Activated T-helper 1 cell treated with anti-CD3 and anti-CD28 coated beads, Interleukin-12 subunit alpha, Interleukin-12 subunit beta, Interleukin-2, Interleukin-4 antibody, amounts not matched to agents 30 ng/mL and 10 ng/mL and 1 ng/mL, durations not matched to agents 14 hours and 24 hours and 36 hours (primary cell): Measurements from ENCODE around the gene BTG1. TPM values are rescaled to one million over a fixed set of nuclear protein-coding genes. Genes with fewer than 3 reads are reported as not detected.

ENCODE experiments used
- DNase-seq: peaks from one replicate; pipeline ENCODE4 v3.0.0; 2021; ENCODE audit warnings: low spot score
- H3K27ac Mint-ChIP-seq: one replicate; pipeline ENCODE4 v1.8.0; 2021; ENCODE audit warnings: mild to moderate bottlenecking, mixed read lengths
- H3K27me3 Mint-ChIP-seq: one replicate; pipeline ENCODE4 v1.8.0; 2022; ENCODE audit warnings: mild to moderate bottlenecking, moderate library complexity, mixed read lengths; ENCODE audit not compliant: insufficient read depth
- H3K36me3 Mint-ChIP-seq: one replicate; pipeline ENCODE4 v1.8.0; 2021; ENCODE audit warnings: low read depth, mixed read lengths
- H3K4me1 Mint-ChIP-seq: one replicate; pipeline ENCODE4 v1.8.0; 2021; ENCODE audit warnings: low read depth, mixed read lengths
- H3K4me3 Mint-ChIP-seq: one replicate; pipeline ENCODE4 v1.8.0; 2021; ENCODE audit warnings: mild to moderate bottlenecking, moderate library complexity, mixed read lengths
- H3K9me3 Mint-ChIP-seq: one replicate; pipeline ENCODE4 v1.8.0; 2021; ENCODE audit warnings: mixed read lengths
- intact Hi-C: fragments of 100-400 bp; cut with micrococcal nuclease; formaldehyde crosslinking; loops from one replicate; pipeline ENCODE4 v1.15.1; 2024
- total RNA-seq: library from RNA; stranded (reverse); gene quantifications from 2 replicates; pipeline ENCODE4 v1.2.3, GENCODE V29; 2022

The BTG1 gene
- total RNA-seq, 1 donor from 2014 or later, result 87.9 TPM

GRCh38 chr12:92170050-92170449 is 24.4 kb upstream of the BTG1 start:
- Mint-ChIP-seq H3K4me3 (no peak overlapping the region), H3K4me1 (peaks cover 15% of the 10 kb centered on the region), H3K9me3 (no peaks in the 10 kb centered on the region), H3K27me3 (peaks cover 2% of the 10 kb centered on the region), H3K27ac (no peak overlapping the region), H3K36me3 (peaks cover 1% of the 10 kb centered on the region)
- intact Hi-C loops, result no loop called here
- DNase-seq, result no peak

- Mint-ChIP-seq H3K4me1 (peaks cover 14% of the 10 kb centered on the region), H3K27me3 (peaks cover 2% of the 10 kb centered on the region), H3K4me3 (no peak overlapping the region), H3K36me3 (peaks cover 2% of the 10 kb centered on the region), H3K9me3 (no peaks in the 10 kb centered on the region), H3K27ac (no peak overlapping the region)
- intact Hi-C loops, result no loop called here
- no peak for DNase-seq
Measured at GRCh38 chr12:92167075-92167474, 21.4 kb upstream of the BTG1 start.

GRCh38 chr12:92164712-92165111 is 19.1 kb upstream of the BTG1 start:
- H3K36me3 Mint-ChIP-seq, result peaks cover 1% of the 10 kb centered on the region
- no peak overlapping the region for H3K4me3 Mint-ChIP-seq
- no peak for DNase-seq
- peaks cover 2% of the 10 kb centered on the region for H3K27me3 Mint-ChIP-seq
- H3K4me1 Mint-ChIP-seq, result peaks cover 13% of the 10 kb centered on the region
- intact Hi-C loops, result no loop called here
- no peaks in the 10 kb centered on the region for H3K9me3 Mint-ChIP-seq
- H3K27ac Mint-ChIP-seq, result no peak overlapping the region

- H3K36me3 Mint-ChIP-seq, result peaks cover 4% of the 10 kb centered on the region
- DNase-seq, result no peak
- peaks cover 30% of the 10 kb centered on the region for H3K4me1 Mint-ChIP-seq
- H3K27me3 Mint-ChIP-seq, result peaks cover 2% of the 10 kb centered on the region
- no peak overlapping the region for H3K4me3 Mint-ChIP-seq
- intact Hi-C loops, result no loop called here
- no peaks in the 10 kb centered on the region for H3K9me3 Mint-ChIP-seq
- H3K27ac Mint-ChIP-seq, result no peak overlapping the region
Measured at GRCh38 chr12:92162079-92162478, 16.4 kb upstream of the BTG1 start.

- Mint-ChIP-seq H3K4me3 (peak overlapping the region; percentile 26), H3K4me1 (peaks cover 42% of the 10 kb centered on the region), H3K27me3 (no peaks in the 10 kb centered on the region), H3K36me3 (peaks cover 7% of the 10 kb centered on the region), H3K9me3 (no peaks in the 10 kb centered on the region), H3K27ac (peak overlapping the region; percentile 44)
- DNase-seq, result no peak
- intact Hi-C loops, result no loop called here
Measured at GRCh38 chr12:92158796-92159439, 13.3 kb upstream of the BTG1 start.

- Mint-ChIP-seq H3K9me3 (no peaks in the 10 kb centered on the region), H3K36me3 (peaks cover 9% of the 10 kb centered on the region), H3K27ac (no peak overlapping the region), H3K4me1 (peaks cover 35% of the 10 kb centered on the region), H3K4me3 (no peak overlapping the region), H3K27me3 (no peaks in the 10 kb centered on the region)
- intact Hi-C loops, result no loop called here
- no peak for DNase-seq
Measured at GRCh38 chr12:92156704-92157395, 11.2 kb upstream of the BTG1 start.

GRCh38 chr12:92156139-92156538 is 10.5 kb upstream of the BTG1 start:
- no peak for DNase-seq
- peaks cover 35% of the 10 kb centered on the region for H3K4me1 Mint-ChIP-seq
- H3K27me3 Mint-ChIP-seq, result no peaks in the 10 kb centered on the region
- H3K27ac Mint-ChIP-seq, result no peak overlapping the region
- H3K36me3 Mint-ChIP-seq, result peaks cover 10% of the 10 kb centered on the region
- no peaks in the 10 kb centered on the region for H3K9me3 Mint-ChIP-seq
- intact Hi-C loops, result no loop called here
- H3K4me3 Mint-ChIP-seq, result no peak overlapping the region

- H3K27me3 Mint-ChIP-seq, result no peaks in the 10 kb centered on the region
- intact Hi-C loops, result no loop called here
- peaks cover 31% of the 10 kb centered on the region for H3K4me1 Mint-ChIP-seq
- no peaks in the 10 kb centered on the region for H3K9me3 Mint-ChIP-seq
- H3K4me3 Mint-ChIP-seq, result no peak overlapping the region
- H3K27ac Mint-ChIP-seq, result no peak overlapping the region
- no peak for DNase-seq
- H3K36me3 Mint-ChIP-seq, result peaks cover 10% of the 10 kb centered on the region
Measured at GRCh38 chr12:92155733-92156132, 10.1 kb upstream of the BTG1 start.

GRCh38 chr12:92151916-92152315 is 6.3 kb upstream of the BTG1 start:
- intact Hi-C loops, result no loop called here
- DNase-seq, result no peak
- peaks cover 33% of the 10 kb centered on the region for H3K4me1 Mint-ChIP-seq
- no peak overlapping the region for H3K4me3 Mint-ChIP-seq
- no peaks in the 10 kb centered on the region for H3K9me3 Mint-ChIP-seq
- peaks cover 18% of the 10 kb centered on the region for H3K36me3 Mint-ChIP-seq
- no peaks in the 10 kb centered on the region for H3K27me3 Mint-ChIP-seq
- no peak overlapping the region for H3K27ac Mint-ChIP-seq

- Mint-ChIP-seq H3K27me3 (peaks cover 2% of the 10 kb centered on the region), H3K4me3 (no peak overlapping the region), H3K9me3 (no peaks in the 10 kb centered on the region), H3K36me3 (peaks cover 20% of the 10 kb centered on the region), H3K4me1 (peaks cover 30% of the 10 kb centered on the region), H3K27ac (no peak overlapping the region)
- no peak for DNase-seq
- intact Hi-C loops, result loop anchor here (5.0 kb wide), 1 partner anchor 1293 kb away; the partner anchor contains the start of gene UBE2N
Measured at GRCh38 chr12:92149563-92149962, 3.9 kb upstream of the BTG1 start.

- no peaks in the 10 kb centered on the region for H3K9me3 Mint-ChIP-seq
- peak overlapping the region; percentile 97 for H3K27ac Mint-ChIP-seq
- intact Hi-C loops, result loop anchor here (1.0 to 5.0 kb wide), 6 partner anchors 71 to 1295 kb away; partner anchors contain the start of gene UBE2N
- DNase-seq, result no peak
- H3K4me1 Mint-ChIP-seq, result peaks cover 42% of the 10 kb centered on the region
- peaks cover 2% of the 10 kb centered on the region for H3K27me3 Mint-ChIP-seq
- H3K4me3 Mint-ChIP-seq, result peak overlapping the region; percentile 94
- peaks cover 40% of the 10 kb centered on the region for H3K36me3 Mint-ChIP-seq
Measured at GRCh38 chr12:92147491-92147890, 1.8 kb upstream of the BTG1 start.

- H3K36me3 Mint-ChIP-seq, result peaks cover 43% of the 10 kb centered on the region
- H3K4me3 Mint-ChIP-seq, result peak overlapping the region; percentile 94
- intact Hi-C loops, result loop anchor here (1.0 to 5.0 kb wide), 14 partner anchors 39 to 1296 kb away; partner anchors contain the start of gene UBE2N
- no peaks in the 10 kb centered on the region for H3K9me3 Mint-ChIP-seq
- no peak for DNase-seq
- H3K27me3 Mint-ChIP-seq, result peaks cover 2% of the 10 kb centered on the region
- peak overlapping the region; percentile 97 for H3K27ac Mint-ChIP-seq
- H3K4me1 Mint-ChIP-seq, result peaks cover 44% of the 10 kb centered on the region
Measured at GRCh38 chr12:92146497-92147224, 1.0 kb upstream of the BTG1 start.

- intact Hi-C loops, result loop anchor here (1.0 to 5.0 kb wide), 2 partner anchors 784 to 1297 kb away; partner anchors contain the start of genes EEA1 and UBE2N
- peaks cover 2% of the 10 kb centered on the region for H3K27me3 Mint-ChIP-seq
- no peak for DNase-seq
Measured at GRCh38 chr12:92145481-92145730, 240 bp downstream of the BTG1 start.

More at GRCh38 chr12:92145481-92145730, 240 bp downstream of the BTG1 start:
- peak overlapping the region; percentile 97 for H3K27ac Mint-ChIP-seq
- peaks cover 53% of the 10 kb centered on the region for H3K36me3 Mint-ChIP-seq
- H3K4me1 Mint-ChIP-seq, result peaks cover 57% of the 10 kb centered on the region
- no peaks in the 10 kb centered on the region for H3K9me3 Mint-ChIP-seq
- peak overlapping the region; percentile 94 for H3K4me3 Mint-ChIP-seq
